Smooth muscle cell (in vitro differentiated cells): Measurements from ENCODE around the gene FNBP1. TPM values are rescaled to one million over a fixed set of nuclear protein-coding genes. Genes with fewer than 3 reads are reported as not detected.

ENCODE experiments used
- DNase-seq: peaks from one replicate; lab custom pipeline; 2025; ENCODE audit not compliant: unreplicated experiment; lab: John Stamatoyannopoulos, UW
- H2AFZ ChIP-seq: fragments of 200-600 bp; sonication (generic); 2 replicates; pipeline ENCODE4 v1.6.0; 2016; ENCODE audit warnings: antibody characterized with exemption, low read depth, mild to moderate bottlenecking
- H3F3A ChIP-seq: fragments of 200-600 bp; sonication (generic); 2 replicates; pipeline ENCODE4 v1.6.0; 2017; ENCODE audit warnings: antibody characterized with exemption, low read depth
- H3K27ac ChIP-seq: fragments of 200-600 bp; sonication (generic); 2 replicates; pipeline ENCODE4 v1.5.1; 2016; ENCODE audit warnings: low read depth, mild to moderate bottlenecking
- H3K27me3 ChIP-seq: fragments of 200-600 bp; sonication (generic); 2 replicates; pipeline ENCODE4 v1.6.1; 2016; ENCODE audit warnings: low read depth, mild to moderate bottlenecking
- H3K36me3 ChIP-seq: fragments of 200-600 bp; sonication (generic); 2 replicates; pipeline ENCODE4 v1.5.1; 2016; ENCODE audit warnings: low read depth
- H3K4me1 ChIP-seq: fragments of 200-600 bp; sonication (generic); 2 replicates; pipeline ENCODE4 v1.5.1; 2016; ENCODE audit warnings: low read depth
- H3K4me2 ChIP-seq: fragments of 200-600 bp; sonication (generic); 2 replicates; pipeline ENCODE4 v1.6.0; 2016; ENCODE audit warnings: mild to moderate bottlenecking
- H3K4me3 ChIP-seq: fragments of 200-600 bp; sonication (generic); 2 replicates; pipeline ENCODE4 v1.5.1; 2016; ENCODE audit warnings: mild to moderate bottlenecking
- H3K79me2 ChIP-seq: fragments of 200-600 bp; sonication (generic); 2 replicates; pipeline ENCODE4 v1.6.0; 2016; ENCODE audit warnings: low read depth, mild to moderate bottlenecking
- H3K9ac ChIP-seq: fragments of 200-600 bp; sonication (generic); 2 replicates; pipeline ENCODE4 v1.6.0; 2016; ENCODE audit warnings: low read depth
- H3K9me3 ChIP-seq: fragments of 200-600 bp; sonication (generic); replicated peaks from 2 replicates; pipeline ENCODE4 v1.5.1; 2016; ENCODE audit warnings: low read depth
- H4K20me1 ChIP-seq: fragments of 200-600 bp; sonication (generic); 2 replicates; pipeline ENCODE4 v1.6.0; 2016; ENCODE audit warnings: low read depth
- WGBS: methylation state at CpG from one replicate; pipeline ENCODE4 v1.1.7; 2016; ENCODE audit warnings: low lambda C conversion rate; 5-methylcytosine and 5-hydroxymethylcytosine counted together
- polyA plus RNA-seq: library from polyadenylated mRNA; unstranded; fragments of >200 nt; fragmentation: Nextera tagmentation; extraction: Ambion mirVana; gene quantifications from 2 replicates; pipeline ENCODE4 v1.2.1, GENCODE V29; 2016
- total RNA-seq: library from RNA; depleted of rRNA; stranded (reverse); fragments of >200 nt; gene quantifications from 2 replicates; pipeline ENCODE4 v1.2.3, GENCODE V29; 2014
- TF ChIP-seq, protein P1 (sequence below): fragments of 200-600 bp; sonication (generic); IDR thresholded peaks from 2 replicates; pipeline ENCODE4 v1.5.1; 2017; ENCODE audit warnings: borderline replicate concordance, mild to moderate bottlenecking, antibody characterized with exemption; ENCODE audit not compliant: insufficient read depth, poor library complexity, severe bottlenecking

The FNBP1 gene
- total and polyA plus RNA-seq, 2 experiments from 2014 or later, result 17.1 to 17.2 TPM

DNA sequence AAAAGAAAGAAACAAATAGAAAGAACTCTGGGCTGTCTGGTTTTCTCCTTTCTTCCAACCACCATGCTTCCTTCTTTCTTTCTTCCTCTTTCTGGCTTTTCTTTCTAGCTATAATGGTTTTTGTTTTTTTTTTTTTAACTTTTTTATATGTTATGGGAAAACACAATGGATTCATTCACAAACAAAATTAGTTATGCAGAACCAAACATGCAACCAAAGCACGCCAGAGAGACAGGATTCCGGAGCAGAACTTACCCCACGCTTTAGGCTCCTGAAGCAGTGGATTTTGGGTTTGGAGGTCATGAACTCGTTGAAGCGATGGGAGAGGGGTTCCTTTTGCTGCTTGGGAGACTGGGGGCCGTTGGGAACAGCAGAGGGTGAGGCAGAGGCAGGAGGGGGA, 119.4 kb downstream of the FNBP1 start:
- H2AFZ ChIP-seq, result no peak overlapping the region
- H3K27me3 ChIP-seq, result no peaks in the 10 kb centered on the region
- peaks cover 10% of the 10 kb centered on the region for H3K36me3 ChIP-seq
- H3K79me2 ChIP-seq, result no peaks in the 10 kb centered on the region
- H3K9me3 ChIP-seq, result no peaks in the 10 kb centered on the region
- H3K27ac ChIP-seq, result no peak overlapping the region
- TF ChIP-seq, protein P1, sequence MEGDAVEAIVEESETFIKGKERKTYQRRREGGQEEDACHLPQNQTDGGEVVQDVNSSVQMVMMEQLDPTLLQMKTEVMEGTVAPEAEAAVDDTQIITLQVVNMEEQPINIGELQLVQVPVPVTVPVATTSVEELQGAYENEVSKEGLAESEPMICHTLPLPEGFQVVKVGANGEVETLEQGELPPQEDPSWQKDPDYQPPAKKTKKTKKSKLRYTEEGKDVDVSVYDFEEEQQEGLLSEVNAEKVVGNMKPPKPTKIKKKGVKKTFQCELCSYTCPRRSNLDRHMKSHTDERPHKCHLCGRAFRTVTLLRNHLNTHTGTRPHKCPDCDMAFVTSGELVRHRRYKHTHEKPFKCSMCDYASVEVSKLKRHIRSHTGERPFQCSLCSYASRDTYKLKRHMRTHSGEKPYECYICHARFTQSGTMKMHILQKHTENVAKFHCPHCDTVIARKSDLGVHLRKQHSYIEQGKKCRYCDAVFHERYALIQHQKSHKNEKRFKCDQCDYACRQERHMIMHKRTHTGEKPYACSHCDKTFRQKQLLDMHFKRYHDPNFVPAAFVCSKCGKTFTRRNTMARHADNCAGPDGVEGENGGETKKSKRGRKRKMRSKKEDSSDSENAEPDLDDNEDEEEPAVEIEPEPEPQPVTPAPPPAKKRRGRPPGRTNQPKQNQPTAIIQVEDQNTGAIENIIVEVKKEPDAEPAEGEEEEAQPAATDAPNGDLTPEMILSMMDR, result no peak
- H3K9ac ChIP-seq, result no peak overlapping the region
- 91% methylated on average over 6 of the region's 6 CpGs for WGBS
- no peak overlapping the region for H3K4me2 ChIP-seq
- H3F3A ChIP-seq, result no peaks in the 10 kb centered on the region
- H3K4me3 ChIP-seq, result no peak overlapping the region
- no peaks in the 10 kb centered on the region for H4K20me1 ChIP-seq
- H3K4me1 ChIP-seq, result no peaks in the 10 kb centered on the region
- no peak for DNase-seq

DNA sequence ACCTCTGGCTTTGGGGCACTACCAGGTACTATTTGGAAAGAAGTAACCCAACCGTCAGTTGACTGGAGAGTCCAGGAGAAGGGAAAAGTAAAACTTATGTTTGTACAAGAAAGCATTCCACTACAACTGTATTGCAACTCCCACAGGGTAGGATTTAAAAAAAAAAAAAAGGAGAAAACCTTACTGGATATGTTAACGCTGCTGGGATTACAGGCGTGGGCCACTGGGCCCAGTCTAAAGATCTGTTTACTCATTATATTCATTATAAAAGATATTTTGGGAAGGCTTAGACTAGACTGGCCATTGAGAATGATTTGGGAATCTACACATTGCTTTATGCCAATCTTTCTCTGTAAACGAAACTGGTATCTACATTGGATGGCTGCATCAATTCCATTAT, 121.1 kb downstream of the FNBP1 start:
- WGBS, result 94% methylated on average over 4 of the region's 4 CpGs
- no peak overlapping the region for H3K4me2 ChIP-seq
- H3K9me3 ChIP-seq, result no peaks in the 10 kb centered on the region
- H3K79me2 ChIP-seq, result no peaks in the 10 kb centered on the region
- H3K4me1 ChIP-seq, result no peaks in the 10 kb centered on the region
- DNase-seq, result no peak
- no peak overlapping the region for H3K4me3 ChIP-seq
- TF ChIP-seq, protein P1, result no peak
- H3F3A ChIP-seq, result no peaks in the 10 kb centered on the region
- H3K36me3 ChIP-seq, result peaks cover 4% of the 10 kb centered on the region
- no peaks in the 10 kb centered on the region for H4K20me1 ChIP-seq
- H3K27ac ChIP-seq, result no peak overlapping the region
- no peaks in the 10 kb centered on the region for H3K27me3 ChIP-seq
- no peak overlapping the region for H2AFZ ChIP-seq
- no peak overlapping the region for H3K9ac ChIP-seq

- H3K9ac ChIP-seq, result no peak overlapping the region
- H3K79me2 ChIP-seq, result no peaks in the 10 kb centered on the region
- TF ChIP-seq, protein P1, result no peak
- DNase-seq, result no peak
- no peak overlapping the region for H3K4me2 ChIP-seq
- H3K27ac ChIP-seq, result no peak overlapping the region
- H4K20me1 ChIP-seq, result no peaks in the 10 kb centered on the region
- H3F3A ChIP-seq, result no peaks in the 10 kb centered on the region
- no peaks in the 10 kb centered on the region for H3K4me1 ChIP-seq
- no peak overlapping the region for H3K4me3 ChIP-seq
- 93% methylated on average over 3 of the region's 3 CpGs for WGBS
- H3K36me3 ChIP-seq, result peaks cover 3% of the 10 kb centered on the region
- no peaks in the 10 kb centered on the region for H3K27me3 ChIP-seq
- H2AFZ ChIP-seq, result no peak overlapping the region
- H3K9me3 ChIP-seq, result no peaks in the 10 kb centered on the region
These were observed 123.1 kb downstream of the FNBP1 start for GRCh38 chr9:129919841-129920240.

- 64% methylated on average over 3 of the region's 3 CpGs for WGBS
- TF ChIP-seq, protein P1, result no peak
- no peak for DNase-seq
- Histone ChIP-seq H3F3A (no peaks in the 10 kb centered on the region), H3K27ac (no peak overlapping the region), H3K4me3 (no peak overlapping the region), H3K36me3 (peaks cover 3% of the 10 kb centered on the region), H3K9me3 (no peaks in the 10 kb centered on the region), H3K4me2 (no peak overlapping the region), H4K20me1 (no peaks in the 10 kb centered on the region), H2AFZ (no peak overlapping the region), H3K79me2 (no peaks in the 10 kb centered on the region), H3K27me3 (no peaks in the 10 kb centered on the region), H3K9ac (no peak overlapping the region), H3K4me1 (no peaks in the 10 kb centered on the region)
These were observed 123.7 kb downstream of the FNBP1 start for GRCh38 chr9:129919277-129919676.
